ENCODE data around the gene ZNF512B.

- TF ChIP-seq CTCF (conservative IDR thresholded peaks at IDR 0.05; ENCODE audit: low read length), result no peak
- TF ChIP-seq EZH2phosphoT487 (IDR thresholded peaks at IDR 0.05; ENCODE audit: borderline replicate concordance, low read depth, low read length), result no peak
These were observed 29.1 kb downstream of the ZNF512B start for GRCh38 chr20:63940472-63941266.
